Endothelial cell (in vitro differentiated cells): ENCODE results near the gene CDS1. TPM values are rescaled to one million over a fixed set of nuclear protein-coding genes. Genes with fewer than 3 reads are reported as not detected.
"Not testable (repeated sequence)": the region's sequence is repeated elsewhere in the genome, so short reads cannot be mapped to it uniquely, and the experiment has no call there.

ENCODE experiments used
- DNase-seq: peaks from one replicate; pipeline ENCODE4 v3.0.0; 2021; ENCODE audit warnings: low spot score
- H3K27ac Mint-ChIP-seq: one replicate; pipeline ENCODE4 v1.8.0; 2021; ENCODE audit warnings: mixed read lengths, inconsistent platforms; ENCODE audit not compliant: unreplicated experiment
- H3K27me3 Mint-ChIP-seq: one replicate; pipeline ENCODE4 v1.8.0; 2021; ENCODE audit warnings: mild to moderate bottlenecking, moderate library complexity, mixed read lengths, inconsistent platforms; ENCODE audit not compliant: unreplicated experiment
- H3K36me3 Mint-ChIP-seq: one replicate; pipeline ENCODE4 v1.8.0; 2021; ENCODE audit warnings: mild to moderate bottlenecking, low read depth, mixed read lengths, inconsistent platforms; ENCODE audit not compliant: unreplicated experiment
- H3K4me1 Mint-ChIP-seq: one replicate; pipeline ENCODE4 v1.8.0; 2021; ENCODE audit warnings: mild to moderate bottlenecking, mixed read lengths, inconsistent platforms; ENCODE audit not compliant: unreplicated experiment
- H3K4me3 Mint-ChIP-seq: one replicate; pipeline ENCODE4 v1.8.0; 2021; ENCODE audit warnings: mild to moderate bottlenecking, mixed read lengths, inconsistent platforms; ENCODE audit not compliant: unreplicated experiment
- H3K9me3 Mint-ChIP-seq: one replicate; pipeline ENCODE4 v1.8.0; 2021; ENCODE audit warnings: mixed read lengths, inconsistent platforms; ENCODE audit not compliant: unreplicated experiment
- total RNA-seq: library from RNA; stranded (reverse); fragmentation: NEBNext Ultra II Directional; extraction: Animal tissue kit (Norgen Biotek cat#: 25700); gene quantifications from one replicate; pipeline ENCODE4 v1.2.1, GENCODE V29; 2021; ENCODE audit not compliant: unreplicated experiment
- TF ChIP-seq, protein P1 (sequence below): fragments of 200-600 bp; sonication (generic); IDR thresholded peaks from one replicate; pipeline ENCODE4 v1.5.0; 2021; ENCODE audit warnings: antibody characterized with exemption; ENCODE audit not compliant: unreplicated experiment

CDS1 gene
- total RNA-seq, 1 donor from 2014 or later: 2.0 TPM

DNA sequence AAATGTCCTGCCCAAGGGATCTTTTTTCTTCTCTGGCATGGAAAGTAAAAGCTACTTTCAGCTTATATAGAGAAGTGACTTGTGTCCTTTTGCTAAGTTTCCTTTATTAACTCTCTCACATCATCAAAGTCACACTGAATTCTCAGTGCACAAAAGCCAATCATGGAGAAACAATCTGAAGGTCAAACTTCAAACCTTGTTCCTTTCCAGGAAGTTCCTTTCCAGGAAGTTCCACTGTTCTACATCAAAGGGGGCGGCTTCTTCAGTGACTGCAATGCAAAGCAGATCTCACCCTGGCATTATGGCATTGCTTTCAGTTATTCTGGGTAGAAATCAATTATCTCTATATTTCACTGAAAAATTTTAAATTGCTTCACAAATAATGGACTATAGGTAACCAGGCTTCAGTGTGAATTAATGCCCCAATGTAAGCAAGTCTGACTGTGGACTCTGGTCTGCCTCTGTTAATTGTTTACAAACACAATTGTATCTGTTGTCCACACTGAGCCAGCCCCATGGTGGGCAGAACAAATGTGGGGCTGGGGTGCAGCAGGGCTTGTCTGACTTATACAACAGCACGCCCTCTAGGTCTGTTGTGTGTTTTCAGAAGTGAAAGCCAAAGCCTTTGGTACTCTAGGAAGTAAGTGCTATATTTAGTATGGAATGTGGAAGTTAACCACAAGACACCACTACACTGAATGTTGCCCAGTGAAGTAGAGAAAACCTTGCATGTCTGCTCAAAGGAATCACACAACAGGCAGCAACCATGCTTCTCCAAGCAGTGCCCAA, 98.8 kb downstream of the CDS1 start:
- Mint-ChIP-seq H3K27ac (peak overlapping the region; percentile 74), H3K4me3 (no peak overlapping the region), H3K4me1 (peaks cover 33% of the 10 kb centered on the region), H3K9me3 (no peaks in the 10 kb centered on the region), H3K27me3 (peaks cover 5% of the 10 kb centered on the region), H3K36me3 (peaks cover 39% of the 10 kb centered on the region)
- no peak for DNase-seq
- TF ChIP-seq, protein P1, sequence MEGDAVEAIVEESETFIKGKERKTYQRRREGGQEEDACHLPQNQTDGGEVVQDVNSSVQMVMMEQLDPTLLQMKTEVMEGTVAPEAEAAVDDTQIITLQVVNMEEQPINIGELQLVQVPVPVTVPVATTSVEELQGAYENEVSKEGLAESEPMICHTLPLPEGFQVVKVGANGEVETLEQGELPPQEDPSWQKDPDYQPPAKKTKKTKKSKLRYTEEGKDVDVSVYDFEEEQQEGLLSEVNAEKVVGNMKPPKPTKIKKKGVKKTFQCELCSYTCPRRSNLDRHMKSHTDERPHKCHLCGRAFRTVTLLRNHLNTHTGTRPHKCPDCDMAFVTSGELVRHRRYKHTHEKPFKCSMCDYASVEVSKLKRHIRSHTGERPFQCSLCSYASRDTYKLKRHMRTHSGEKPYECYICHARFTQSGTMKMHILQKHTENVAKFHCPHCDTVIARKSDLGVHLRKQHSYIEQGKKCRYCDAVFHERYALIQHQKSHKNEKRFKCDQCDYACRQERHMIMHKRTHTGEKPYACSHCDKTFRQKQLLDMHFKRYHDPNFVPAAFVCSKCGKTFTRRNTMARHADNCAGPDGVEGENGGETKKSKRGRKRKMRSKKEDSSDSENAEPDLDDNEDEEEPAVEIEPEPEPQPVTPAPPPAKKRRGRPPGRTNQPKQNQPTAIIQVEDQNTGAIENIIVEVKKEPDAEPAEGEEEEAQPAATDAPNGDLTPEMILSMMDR: no peak

DNA sequence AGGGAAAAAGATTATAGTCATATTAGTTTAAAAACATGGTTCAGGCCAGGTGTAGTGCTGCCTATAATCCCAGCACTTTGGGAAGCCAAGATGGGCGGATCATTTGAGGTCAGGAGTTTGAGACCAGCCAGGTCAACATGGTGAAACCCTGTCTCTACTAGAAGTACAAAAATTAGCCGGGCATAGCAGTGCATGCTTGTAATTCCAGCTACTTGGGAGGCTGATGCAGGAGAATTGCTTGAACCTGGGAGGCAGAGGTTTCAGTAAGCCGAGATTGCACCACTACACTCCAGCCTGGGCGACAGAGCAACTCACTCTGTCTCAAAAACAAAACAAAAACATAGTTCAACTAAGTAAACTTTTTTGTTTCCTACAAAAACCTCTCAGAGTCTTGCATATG, 99.7 kb downstream of the CDS1 start:
- Mint-ChIP-seq H3K36me3 (peaks cover 33% of the 10 kb centered on the region), H3K4me1 (peaks cover 33% of the 10 kb centered on the region)
- not testable (repeated sequence) for DNase-seq, H3K27me3 Mint-ChIP-seq, H3K27ac Mint-ChIP-seq, H3K9me3 Mint-ChIP-seq, H3K4me3 Mint-ChIP-seq

DNA sequence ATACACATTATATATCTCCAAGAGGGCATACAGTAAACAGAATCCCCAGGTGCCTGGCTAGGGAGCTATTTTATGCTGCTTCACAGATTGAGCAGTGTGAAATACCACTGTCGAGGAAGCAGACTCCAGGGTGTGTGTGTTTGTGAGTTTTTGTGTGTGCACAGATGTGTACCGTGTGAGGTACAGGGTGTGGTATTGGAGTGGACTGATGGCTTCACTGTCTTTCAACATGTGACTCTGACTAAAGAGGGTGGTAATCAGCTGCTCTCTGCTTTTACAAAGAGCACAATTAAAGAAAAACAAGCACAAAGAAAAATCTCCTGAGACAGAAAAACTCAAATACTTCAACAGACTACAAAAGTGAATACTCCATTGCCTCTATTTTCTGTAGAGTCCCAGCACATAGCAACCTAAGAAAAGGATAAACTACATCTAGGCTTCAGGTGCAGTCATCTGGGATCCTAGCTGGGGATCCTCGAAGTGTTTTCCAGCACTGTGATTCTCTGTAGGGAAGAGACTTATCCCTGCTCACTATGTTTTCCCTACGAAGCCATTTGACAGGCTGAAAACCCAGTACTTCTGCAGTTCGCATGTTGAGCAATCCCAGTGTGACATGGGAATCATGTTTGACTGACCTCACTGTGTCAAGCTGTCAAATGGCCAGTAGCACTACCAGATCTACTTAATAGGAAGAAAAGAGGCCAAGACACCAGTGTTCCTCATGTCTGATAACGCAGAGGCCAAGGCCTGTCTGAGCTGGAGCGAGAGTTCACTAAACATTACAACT, 100.3 kb downstream of the CDS1 start:
- no peak overlapping the region for H3K27ac Mint-ChIP-seq
- H3K9me3 Mint-ChIP-seq: no peaks in the 10 kb centered on the region
- TF ChIP-seq, protein P1: no peak
- peaks cover 3% of the 10 kb centered on the region for H3K27me3 Mint-ChIP-seq
- peak overlapping the region; percentile 40 for H3K4me3 Mint-ChIP-seq
- peaks cover 33% of the 10 kb centered on the region for H3K4me1 Mint-ChIP-seq
- H3K36me3 Mint-ChIP-seq: peaks cover 37% of the 10 kb centered on the region
- no peak for DNase-seq

DNA sequence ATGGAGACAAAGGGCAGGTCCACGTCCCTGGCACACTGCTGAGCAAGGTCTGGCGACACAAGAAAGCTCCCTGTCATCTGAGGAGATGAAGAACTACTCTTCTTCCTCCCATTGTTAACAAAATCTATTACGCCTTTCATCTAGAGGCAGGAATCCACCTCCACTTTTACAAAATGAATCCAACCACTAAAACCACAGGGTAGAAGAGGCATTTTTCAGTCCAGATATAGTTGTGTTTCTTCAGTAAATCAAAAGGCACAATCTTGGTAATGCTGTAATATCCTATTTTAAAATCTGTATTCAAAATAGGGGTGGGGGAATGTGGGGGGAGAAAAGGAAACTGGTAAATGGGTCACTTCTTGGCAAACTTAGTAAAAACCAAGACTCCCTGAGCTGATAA, 101.4 kb downstream of the CDS1 start:
- TF ChIP-seq, protein P1: no peak
- no peak overlapping the region for H3K27ac Mint-ChIP-seq
- H3K4me1 Mint-ChIP-seq: peaks cover 38% of the 10 kb centered on the region
- peaks cover 3% of the 10 kb centered on the region for H3K27me3 Mint-ChIP-seq
- DNase-seq: no peak
- H3K4me3 Mint-ChIP-seq: peak overlapping the region; percentile 26
- H3K36me3 Mint-ChIP-seq: peaks cover 46% of the 10 kb centered on the region
- H3K9me3 Mint-ChIP-seq: no peaks in the 10 kb centered on the region

DNA sequence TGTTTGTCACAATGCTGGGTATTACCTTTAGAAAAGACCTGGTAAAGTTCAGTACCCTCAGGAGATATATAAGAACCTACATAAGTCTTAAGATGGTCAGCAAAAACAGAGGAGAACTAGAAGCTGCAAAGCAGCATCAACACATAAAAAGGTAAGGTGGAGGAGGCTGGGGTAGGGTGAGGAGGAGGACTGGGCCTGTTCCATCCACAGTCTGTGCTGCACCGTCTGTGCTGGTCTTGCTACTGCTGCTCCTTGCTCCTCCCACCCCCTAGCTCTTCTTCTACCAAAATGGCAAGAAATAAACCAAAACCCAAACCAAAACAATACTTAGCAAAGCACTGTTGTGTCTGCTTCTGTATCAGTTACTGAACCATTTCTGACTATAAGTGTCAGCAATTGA, 102.2 kb downstream of the CDS1 start:
- H3K4me3 Mint-ChIP-seq: no peak overlapping the region
- peaks cover 42% of the 10 kb centered on the region for H3K4me1 Mint-ChIP-seq
- TF ChIP-seq, protein P1: no peak
- no peak for DNase-seq
- peaks cover 46% of the 10 kb centered on the region for H3K36me3 Mint-ChIP-seq
- peak overlapping the region; percentile 5 for H3K27ac Mint-ChIP-seq
- H3K27me3 Mint-ChIP-seq: peaks cover 3% of the 10 kb centered on the region
- H3K9me3 Mint-ChIP-seq: no peaks in the 10 kb centered on the region
